AG04450 (cell line): Measurements from ENCODE around the gene CLIC2. TPM values are rescaled to one million over a fixed set of nuclear protein-coding genes. Genes with fewer than 3 reads are reported as not detected.

Source experiments
- CTCF ChIA-PET: fragments of 300-600, 350-600 bp; formaldehyde crosslinking; extraction: SDS; loops from one replicate; lab custom pipeline; 2022; ENCODE audit warnings: antibody characterized with exemption, inconsistent platforms; lab: Charles Lee
- POLR2A ChIA-PET: fragments of 350-600 bp; formaldehyde crosslinking; extraction: SDS; loops from one replicate; lab custom pipeline; 2021; ENCODE audit warnings: antibody characterized with exemption, inconsistent platforms; lab: Yijun Ruan, JAX
- DNase-seq: peaks from one replicate; pipeline ENCODE4 v3.0.0-alpha.2; 2011; ENCODE audit warnings: low read depth, low spot score
- H3K27ac ChIP-seq: one replicate; pipeline ENCODE4 v1.5.1; 2012; ENCODE audit warnings: low read depth, low read length, control low read depth
- H3K27me3 ChIP-seq: one replicate; pipeline ENCODE4 v1.6.0; 2012; ENCODE audit warnings: low read length; ENCODE audit not compliant: control insufficient read depth, insufficient read depth
- H3K4me3 ChIP-seq: 2 replicates; pipeline ENCODE4 v1.5.1; 2011; ENCODE audit warnings: mild to moderate bottlenecking, low read depth, low read length, control low read depth
- H3K9me3 ChIP-seq: 2 replicates; pipeline ENCODE4 v1.5.1; 2012; ENCODE audit warnings: low read length; ENCODE audit not compliant: control insufficient read depth, insufficient read depth
- CTCF ChIP-seq: IDR thresholded peaks from 2 replicates; pipeline ENCODE4 v1.5.1; 2011; ENCODE audit warnings: low read depth, low read length, control low read depth, inconsistent platforms
- polyA plus RNA-seq: library from polyadenylated mRNA; depleted of rRNA; stranded (reverse); fragments of >200 nt; gene quantifications from 2 replicates; pipeline ENCODE4 v1.2.3, GENCODE V29; 2011

CLIC2 gene
- polyA plus RNA-seq, 1 experiment = 1.2 TPM

GRCh38 chrX:155333544-155334100 lies 792 bp downstream of the CLIC2 start:
- Histone ChIP-seq H3K9me3 (no peaks in the 10 kb centered on the region), H3K4me3 (no peak overlapping the region), H3K27ac (no peak overlapping the region), H3K27me3 (no peaks in the 10 kb centered on the region)
- no peak for DNase-seq
- ChIA-PET CTCF (no interaction called here), POLR2A (no interaction called here)
- no peak for TF ChIP-seq CTCF

- ChIA-PET CTCF (no interaction called here), POLR2A (no interaction called here)
- no peaks in the 10 kb centered on the region for H3K9me3 ChIP-seq
- H3K27ac ChIP-seq = no peak overlapping the region
- no peak for DNase-seq
- no peak for TF ChIP-seq CTCF
- no peaks in the 10 kb centered on the region for H3K27me3 ChIP-seq
- H3K4me3 ChIP-seq = no peak overlapping the region
Observed at GRCh38 chrX:155330992-155331391, 3.4 kb downstream of the CLIC2 start.

GRCh38 chrX:155329293-155329692 lies 5.1 kb downstream of the CLIC2 start:
- Histone ChIP-seq H3K4me3 (no peak overlapping the region), H3K27me3 (no peaks in the 10 kb centered on the region), H3K9me3 (no peaks in the 10 kb centered on the region), H3K27ac (no peak overlapping the region)
- ChIA-PET CTCF (no interaction called here), POLR2A (no interaction called here)
- TF ChIP-seq CTCF = no peak
- DNase-seq = no peak

- CTCF ChIA-PET = no interaction called here
Observed at GRCh38 chrX:155326610-155327009, 7.8 kb downstream of the CLIC2 start.

GRCh38 chrX:155314260-155314659 lies 20.2 kb downstream of the CLIC2 start:
- Histone ChIP-seq H3K4me3 (no peak overlapping the region), H3K27ac (no peak overlapping the region), H3K9me3 (no peaks in the 10 kb centered on the region), H3K27me3 (no peaks in the 10 kb centered on the region)
- ChIA-PET CTCF (no interaction called here), POLR2A (no interaction called here)
- no peak for TF ChIP-seq CTCF
- no peak for DNase-seq

More at GRCh38 chrX:155326610-155327009, 7.8 kb downstream of the CLIC2 start:
- Histone ChIP-seq H3K9me3 (no peaks in the 10 kb centered on the region), H3K4me3 (no peak overlapping the region), H3K27me3 (no peaks in the 10 kb centered on the region), H3K27ac (no peak overlapping the region)
- POLR2A ChIA-PET = no interaction called here
- TF ChIP-seq CTCF = no peak
- DNase-seq = no peak
